ENCODE data around the gene ARRDC1.

The ARRDC1 gene

DNA sequence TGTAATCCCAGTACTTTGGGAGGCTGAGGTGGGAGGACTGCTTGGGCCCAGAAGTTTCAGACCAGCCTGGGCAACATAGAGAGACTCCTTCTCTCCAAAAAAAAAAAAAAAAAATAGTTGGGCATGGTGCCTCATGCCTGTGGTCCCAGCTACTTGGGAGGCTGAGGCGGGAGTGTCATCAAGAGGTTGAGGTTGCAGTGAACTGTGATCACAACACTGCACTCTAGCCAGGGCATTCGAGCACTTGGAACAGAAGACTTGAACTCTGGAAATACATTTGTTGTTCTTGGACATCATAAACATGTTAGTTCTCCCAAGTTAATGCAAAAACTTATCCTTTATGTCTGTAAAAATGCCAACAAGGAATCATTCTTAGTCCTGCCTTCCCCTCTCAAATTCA is 42.9 kb downstream of the ARRDC1 start:
- TF ChIP-seq, protein P1, sequence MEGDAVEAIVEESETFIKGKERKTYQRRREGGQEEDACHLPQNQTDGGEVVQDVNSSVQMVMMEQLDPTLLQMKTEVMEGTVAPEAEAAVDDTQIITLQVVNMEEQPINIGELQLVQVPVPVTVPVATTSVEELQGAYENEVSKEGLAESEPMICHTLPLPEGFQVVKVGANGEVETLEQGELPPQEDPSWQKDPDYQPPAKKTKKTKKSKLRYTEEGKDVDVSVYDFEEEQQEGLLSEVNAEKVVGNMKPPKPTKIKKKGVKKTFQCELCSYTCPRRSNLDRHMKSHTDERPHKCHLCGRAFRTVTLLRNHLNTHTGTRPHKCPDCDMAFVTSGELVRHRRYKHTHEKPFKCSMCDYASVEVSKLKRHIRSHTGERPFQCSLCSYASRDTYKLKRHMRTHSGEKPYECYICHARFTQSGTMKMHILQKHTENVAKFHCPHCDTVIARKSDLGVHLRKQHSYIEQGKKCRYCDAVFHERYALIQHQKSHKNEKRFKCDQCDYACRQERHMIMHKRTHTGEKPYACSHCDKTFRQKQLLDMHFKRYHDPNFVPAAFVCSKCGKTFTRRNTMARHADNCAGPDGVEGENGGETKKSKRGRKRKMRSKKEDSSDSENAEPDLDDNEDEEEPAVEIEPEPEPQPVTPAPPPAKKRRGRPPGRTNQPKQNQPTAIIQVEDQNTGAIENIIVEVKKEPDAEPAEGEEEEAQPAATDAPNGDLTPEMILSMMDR (IDR thresholded peaks at IDR 0.05; ENCODE audit: low read depth, low read length, missing control alignments) = no peak
- no peak for DNase-seq (ENCODE audit: low read depth)

DNA sequence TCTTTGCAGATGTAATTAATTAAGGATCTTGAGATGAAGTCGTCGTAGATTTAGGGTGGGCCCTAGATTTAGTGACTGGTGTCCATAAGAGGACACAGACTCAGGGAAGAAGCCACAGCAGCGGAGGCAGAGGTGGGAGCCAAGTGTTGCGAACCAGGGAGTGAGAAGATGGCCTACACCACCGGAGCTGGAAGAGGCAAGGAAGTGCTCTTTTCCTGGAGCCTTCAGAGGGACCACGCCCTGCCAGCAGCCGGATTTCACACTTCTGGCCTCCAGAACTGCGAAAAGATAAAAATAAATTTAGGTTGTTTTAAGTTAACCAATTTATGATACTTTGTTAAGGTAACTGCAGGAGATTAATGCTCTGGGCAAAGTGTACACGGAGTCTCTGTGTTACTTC is 44.1 kb downstream of the ARRDC1 start:
- no peak overlapping the region for H3K4me3 ChIP-seq (ENCODE audit: low read depth, low read length)
- TF ChIP-seq, protein P1 (IDR thresholded peaks at IDR 0.05; ENCODE audit: low read depth, low read length, missing control alignments) = no peak
- no peak for DNase-seq (ENCODE audit: low read depth)

More for the DNA sequence above, 42.9 kb downstream of the ARRDC1 start:
- no peak overlapping the region for H3K4me3 ChIP-seq (ENCODE audit: low read depth, low read length)

DNA sequence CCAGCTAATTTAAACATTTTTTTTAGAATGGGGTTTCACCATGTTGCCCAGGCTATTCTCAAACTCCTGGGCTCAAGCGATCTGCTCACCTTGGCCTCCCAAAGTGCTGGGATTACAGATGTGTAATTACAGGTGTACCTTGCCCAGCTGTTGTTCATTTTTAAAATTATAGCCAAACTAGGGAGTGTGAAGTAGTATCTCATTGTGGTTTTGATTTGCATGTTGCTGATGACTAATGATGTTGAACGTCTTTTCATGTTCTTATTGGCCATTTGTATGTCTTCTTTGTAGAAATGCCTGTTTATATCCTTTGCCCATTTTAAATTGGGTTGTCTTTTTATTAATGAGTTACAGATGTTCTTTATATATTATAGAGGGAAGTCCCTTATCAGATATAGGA is 44.8 kb downstream of the ARRDC1 start:
- DNase-seq (ENCODE audit: low read depth) = no peak
- TF ChIP-seq, protein P1 (IDR thresholded peaks at IDR 0.05; ENCODE audit: low read depth, low read length, missing control alignments) = no peak
- H3K4me3 ChIP-seq (ENCODE audit: low read depth, low read length) = no peak overlapping the region

DNA sequence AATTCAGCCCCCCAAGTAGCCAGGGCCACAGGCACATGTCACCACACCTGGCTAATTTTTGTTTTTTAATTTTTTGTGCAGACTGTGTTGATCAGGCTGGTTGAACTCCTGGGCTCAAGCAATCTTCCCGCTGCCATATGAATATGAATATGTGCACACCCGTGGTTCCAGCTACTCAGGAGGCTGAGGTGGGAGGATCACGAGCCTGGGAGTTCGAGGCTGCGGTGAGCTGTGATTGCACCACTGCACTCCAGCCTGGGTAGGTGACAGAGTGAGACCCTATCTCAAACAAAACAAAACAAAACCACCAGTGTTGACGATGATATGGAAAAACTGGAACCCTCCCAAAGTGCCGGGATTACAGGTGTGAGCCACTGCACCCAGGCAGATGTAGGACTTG is 45.3 kb downstream of the ARRDC1 start:
- DNase-seq (ENCODE audit: low read depth) = no peak
- no peak overlapping the region for H3K4me3 ChIP-seq (ENCODE audit: low read depth, low read length)
- TF ChIP-seq, protein P1 (IDR thresholded peaks at IDR 0.05; ENCODE audit: low read depth, low read length, missing control alignments) = no peak

DNA sequence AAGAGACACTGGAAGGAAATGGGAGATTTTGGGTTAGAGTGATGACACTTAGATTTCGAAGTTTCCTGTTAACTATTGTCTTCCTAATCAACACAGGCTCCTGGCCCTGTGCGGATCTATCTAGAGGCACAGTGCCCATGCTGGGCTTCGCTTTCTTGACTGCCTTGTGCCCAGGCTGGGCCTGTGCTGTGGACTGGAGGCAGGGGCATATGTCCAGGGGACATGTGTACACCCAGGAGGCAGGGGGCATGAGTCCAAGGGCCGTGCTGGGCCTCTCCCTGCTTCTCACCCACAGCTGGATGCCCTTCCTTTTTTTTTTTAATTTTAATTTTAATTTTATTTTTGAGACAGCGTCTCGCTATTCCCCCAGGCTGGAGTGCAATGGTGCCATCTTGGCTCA is 50.9 kb downstream of the ARRDC1 start:
- H3K4me3 ChIP-seq (ENCODE audit: low read depth, low read length) = no peak overlapping the region
- DNase-seq (ENCODE audit: low read depth) = no peak
- TF ChIP-seq, protein P1 (IDR thresholded peaks at IDR 0.05; ENCODE audit: low read depth, low read length, missing control alignments) = no peak

DNA sequence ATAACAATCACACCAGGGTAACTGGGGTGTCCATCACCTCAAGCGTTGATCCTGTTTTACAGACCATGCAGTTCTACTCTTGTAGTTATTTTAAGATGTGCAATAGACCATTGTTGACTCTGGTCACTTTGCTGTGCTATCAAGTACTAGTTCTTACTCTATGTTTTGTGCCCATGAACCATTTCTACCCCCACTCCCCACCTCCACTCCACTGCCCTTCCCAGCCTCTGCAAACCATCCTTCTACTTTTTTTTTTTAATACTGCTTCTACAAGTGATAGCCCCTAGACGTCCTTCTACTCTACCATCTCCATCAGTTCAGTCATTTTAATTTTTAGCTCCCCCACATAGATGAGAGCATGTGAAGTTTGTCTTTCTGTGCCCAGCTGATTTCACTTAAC is 52.1 kb downstream of the ARRDC1 start:
- no peak overlapping the region for H3K4me3 ChIP-seq (ENCODE audit: low read depth, low read length)
- DNase-seq (ENCODE audit: low read depth) = no peak
- TF ChIP-seq, protein P1 (IDR thresholded peaks at IDR 0.05; ENCODE audit: low read depth, low read length, missing control alignments) = no peak

DNA sequence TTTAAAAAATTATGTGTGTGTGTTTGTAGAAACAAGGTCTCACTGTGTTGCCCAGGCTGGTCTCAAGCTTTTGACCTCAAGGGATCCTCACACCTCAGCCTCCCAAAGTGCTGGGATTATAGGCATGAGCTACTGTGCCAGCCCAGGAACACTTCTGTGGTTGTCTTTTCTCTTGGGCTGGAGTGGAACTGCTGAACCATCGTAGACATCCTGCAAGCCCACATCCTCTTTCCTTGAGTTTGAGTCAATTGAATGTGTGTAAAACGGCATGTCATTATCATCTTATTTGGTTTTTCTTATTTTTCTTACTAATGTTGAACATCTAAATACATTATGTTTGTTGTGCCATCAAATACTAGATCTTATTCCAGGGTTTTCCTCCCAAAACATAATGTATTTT is 53.3 kb downstream of the ARRDC1 start:
- no peak overlapping the region for H3K4me3 ChIP-seq (ENCODE audit: low read depth, low read length)
- TF ChIP-seq, protein P1 (IDR thresholded peaks at IDR 0.05; ENCODE audit: low read depth, low read length, missing control alignments) = no peak
- no peak for DNase-seq (ENCODE audit: low read depth)

All from GM12864 (cell line).